HG03064 (cell line): Measurements from ENCODE around the gene CTLA4.
"Not testable (repeated sequence)": the region's sequence is repeated elsewhere in the genome, so short reads cannot be mapped to it uniquely, and the experiment has no call there.

ENCODE experiments used
- ATAC-seq: cut with Tn5 transposase; IDR thresholded peaks from one replicate; pipeline ENCODE4 v1.9.1; 2021; ENCODE audit warnings: low read depth; ENCODE audit not compliant: unreplicated experiment

Gene CTLA4

GRCh38 chr2:203855274-203855673 lies 12.3 kb upstream of the CTLA4 start:
- ATAC-seq: no peak

- ATAC-seq: no peak
These were observed 9.9 kb upstream of the CTLA4 start for GRCh38 chr2:203857656-203858055.

DNA sequence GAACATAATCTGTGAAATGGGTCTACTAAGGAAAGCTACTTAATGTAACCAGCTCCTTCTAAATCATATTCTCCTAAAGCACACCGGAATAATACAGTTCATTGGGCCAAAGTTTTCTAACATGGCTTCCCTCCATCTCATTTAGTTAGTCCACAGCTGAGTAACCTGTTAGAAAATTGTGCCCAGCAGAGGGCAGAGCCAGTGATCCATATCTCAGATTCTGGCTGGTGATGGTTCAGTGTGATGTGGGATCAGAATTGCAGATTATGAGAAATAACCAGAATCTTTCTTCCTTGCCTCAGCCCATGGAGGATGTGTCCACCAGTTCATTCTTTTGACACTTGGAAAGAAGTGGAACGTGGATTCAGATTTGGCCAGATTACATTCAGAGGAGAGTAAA lies 9.4 kb upstream of the CTLA4 start:
- no peak for ATAC-seq

DNA sequence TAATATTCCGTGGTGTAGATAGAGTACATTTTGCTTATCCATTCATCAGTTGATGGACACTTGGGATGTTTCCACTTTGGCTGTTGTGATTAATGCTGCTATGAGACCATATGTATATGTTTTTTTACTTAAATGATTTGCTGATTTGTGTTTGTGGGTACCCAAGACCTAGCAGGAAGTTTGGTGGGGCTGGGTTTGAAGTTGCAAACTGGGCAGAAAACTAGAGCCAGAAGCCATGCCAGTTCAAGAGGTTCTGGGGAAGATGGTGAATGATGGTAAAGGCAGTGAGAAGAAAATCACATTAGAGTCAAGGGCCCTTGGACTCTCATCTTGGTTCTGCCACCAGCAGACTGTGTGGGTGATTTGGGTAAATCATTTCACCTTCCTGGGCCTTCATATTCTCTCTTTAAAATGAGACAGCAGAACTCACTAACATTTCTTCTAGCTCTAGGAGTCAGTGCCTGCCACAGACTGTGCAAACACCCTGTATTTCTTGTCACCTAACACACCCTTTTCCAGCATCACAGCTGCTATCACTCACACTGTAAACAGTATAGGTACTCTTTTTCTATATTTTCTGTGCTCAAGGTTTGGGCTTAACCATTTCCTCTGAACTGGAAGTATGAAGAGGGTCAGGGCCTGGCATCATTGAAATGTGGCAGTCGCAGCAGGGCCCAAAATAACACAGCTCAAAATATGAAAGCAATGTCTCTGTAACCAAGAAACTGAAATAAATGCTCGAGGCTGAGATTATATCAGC lies 8.4 kb upstream of the CTLA4 start:
- ATAC-seq: no peak

DNA sequence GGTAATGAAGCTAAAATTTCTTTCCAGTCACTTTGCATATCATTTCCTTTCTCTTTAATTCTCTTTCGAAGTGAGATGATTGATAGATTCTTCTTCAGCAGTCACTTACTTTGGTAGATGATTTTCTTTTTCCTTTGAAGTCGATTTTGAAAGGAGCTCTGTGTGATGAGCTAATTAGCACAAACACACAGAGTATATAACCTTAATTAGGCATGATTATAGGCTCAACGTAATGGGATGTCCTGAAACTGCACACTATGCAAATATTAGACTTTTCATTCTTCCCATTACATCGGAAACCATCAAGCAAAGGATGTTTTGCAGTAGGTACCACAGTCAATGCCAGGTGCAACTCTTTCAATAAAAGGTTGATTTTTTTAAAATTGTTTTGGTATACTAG lies 6.4 kb upstream of the CTLA4 start:
- ATAC-seq: no peak

DNA sequence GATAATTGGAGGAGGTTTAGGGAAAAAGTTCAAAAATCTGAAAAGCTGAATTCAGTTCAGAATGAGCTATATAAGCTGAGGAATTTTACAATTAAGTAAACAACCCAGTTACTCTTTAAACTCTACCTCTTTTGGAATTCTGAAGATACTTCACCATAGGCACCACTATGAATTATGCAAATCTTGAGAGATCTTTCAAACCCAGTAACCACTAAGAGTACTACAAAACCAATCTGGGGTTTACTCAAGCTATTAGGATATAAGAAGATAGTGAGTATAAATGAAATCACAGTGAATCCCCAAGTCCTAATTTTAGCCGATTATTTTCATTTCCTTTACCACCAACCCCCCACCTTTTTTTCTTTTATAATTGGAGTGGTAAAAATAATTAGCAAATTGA lies 6.0 kb upstream of the CTLA4 start:
- no peak for ATAC-seq

GRCh38 chr2:203869223-203870042 lies 1.9 kb downstream of the CTLA4 start:
- no peak for ATAC-seq

- ATAC-seq: no peak
These were observed 2.9 kb downstream of the CTLA4 start for GRCh38 chr2:203870481-203870880.

- no peak for ATAC-seq
These were observed 3.4 kb downstream of the CTLA4 start for GRCh38 chr2:203870941-203871340.

DNA sequence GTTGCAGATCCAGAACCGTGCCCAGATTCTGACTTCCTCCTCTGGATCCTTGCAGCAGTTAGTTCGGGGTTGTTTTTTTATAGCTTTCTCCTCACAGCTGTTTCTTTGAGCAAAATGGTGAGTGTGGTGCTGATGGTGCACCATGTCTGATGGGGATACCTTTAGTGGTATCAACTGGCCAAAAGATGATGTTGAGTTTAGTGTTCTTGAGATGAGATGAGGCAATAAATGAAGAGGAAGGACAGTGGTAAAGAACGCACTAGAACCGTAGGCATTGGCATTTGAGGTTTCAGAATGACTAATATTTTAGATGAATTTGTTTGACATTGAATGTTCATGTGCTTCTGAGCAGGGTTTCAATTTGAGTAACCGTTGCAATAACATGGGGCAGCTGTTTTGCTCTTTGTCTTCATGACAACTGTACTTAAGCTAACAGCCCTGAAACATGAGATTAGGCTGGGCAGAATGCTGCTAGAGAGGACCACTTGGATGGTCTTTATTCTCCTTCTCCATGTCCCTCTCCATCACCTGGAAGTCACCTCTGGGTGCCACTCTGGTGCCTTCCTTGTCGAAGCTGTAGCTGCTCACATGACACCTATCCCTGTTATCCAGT lies 3.9 kb downstream of the CTLA4 start:
- peak; percentile 98 for ATAC-seq

- no peak for ATAC-seq
These were observed 5.9 kb downstream of the CTLA4 start for GRCh38 chr2:203873461-203873860.

GRCh38 chr2:203873921-203874631 lies 6.5 kb downstream of the CTLA4 start:
- ATAC-seq: no peak

- ATAC-seq: no peak
These were observed 7.9 kb downstream of the CTLA4 start for GRCh38 chr2:203875471-203875870.

GRCh38 chr2:203876328-203876727 lies 8.8 kb downstream of the CTLA4 start:
- no peak for ATAC-seq

DNA sequence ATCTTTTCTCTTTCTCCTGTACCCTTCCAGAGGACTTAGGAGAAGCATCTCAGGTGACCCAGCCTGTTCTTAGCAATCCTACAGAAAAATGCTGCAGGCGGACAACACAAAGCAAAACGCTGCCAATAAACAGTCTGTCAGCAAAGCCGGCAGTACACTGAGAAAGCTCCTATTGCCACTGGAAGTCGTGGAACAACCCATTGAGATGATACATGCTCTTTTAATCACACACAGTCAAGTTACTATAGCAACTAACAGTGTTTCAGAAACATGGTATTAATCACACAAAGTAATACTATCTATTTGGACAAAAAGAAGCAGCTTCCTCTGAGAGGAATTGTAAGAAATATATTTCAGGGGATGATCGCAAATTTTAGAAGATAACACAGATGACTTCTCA lies 10.5 kb downstream of the CTLA4 start:
- no peak for ATAC-seq

DNA sequence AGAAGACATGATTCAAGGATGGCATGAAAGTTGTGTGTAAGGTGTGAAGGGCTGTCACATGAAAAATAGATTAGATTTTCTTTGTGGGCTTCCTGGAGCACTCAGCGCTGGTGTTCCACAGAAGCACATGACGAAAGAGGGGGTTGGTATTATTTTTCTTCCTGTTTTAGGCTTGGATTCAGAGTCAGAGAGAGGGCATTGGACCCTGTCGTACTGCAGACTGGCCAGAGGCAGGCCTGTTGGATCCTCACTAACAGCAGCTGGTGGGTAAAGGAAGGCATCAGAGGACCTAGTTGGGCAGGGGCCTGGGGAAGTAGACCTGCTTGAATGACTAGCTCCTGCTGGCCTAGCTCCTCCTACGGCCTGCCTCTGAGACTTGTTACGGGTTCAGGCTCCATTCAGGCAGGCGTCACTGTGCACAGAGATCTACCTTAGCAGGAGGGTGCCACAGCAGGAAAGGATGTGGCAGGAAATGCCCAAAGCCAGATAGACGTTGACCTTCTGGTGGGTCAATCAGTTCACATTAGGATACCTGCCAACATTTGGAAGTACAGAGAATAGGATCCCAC lies 13.1 kb downstream of the CTLA4 start:
- ATAC-seq: no peak

- ATAC-seq: not testable (repeated sequence)
These were observed 13.6 kb downstream of the CTLA4 start for GRCh38 chr2:203881185-203881584.

GRCh38 chr2:203882551-203882950 lies 15.0 kb downstream of the CTLA4 start:
- ATAC-seq: no peak

GRCh38 chr2:203886661-203887151 lies 19.1 kb downstream of the CTLA4 start:
- no peak for ATAC-seq

DNA sequence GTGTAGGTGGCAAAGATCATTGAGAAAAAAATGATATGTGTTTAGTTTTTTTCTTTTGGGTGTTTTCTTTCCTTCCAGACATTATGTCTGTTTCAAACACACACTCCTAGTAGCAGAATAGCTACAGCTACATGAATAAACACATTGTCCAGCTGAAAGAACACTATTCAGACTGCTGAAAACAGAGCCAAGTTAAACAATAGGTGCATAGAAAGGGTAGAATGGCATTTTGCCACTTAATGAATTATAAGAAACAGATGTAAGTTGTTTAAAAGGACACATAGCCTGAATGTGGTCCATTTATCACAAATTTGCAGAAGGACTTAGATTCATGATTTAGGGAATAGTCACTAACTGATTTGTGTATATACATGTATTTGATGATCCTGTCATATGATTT lies 20.1 kb downstream of the CTLA4 start:
- no peak for ATAC-seq
